ENCODE data around the gene SCT. TPM values are rescaled to one million over a fixed set of nuclear protein-coding genes. Genes with fewer than 3 reads are reported as not detected.

The SCT gene
- total and polyA plus RNA-seq, 2 of the 8 experiments (the other 6 are each of a cell fraction or from before 2014, with no cell fraction given) = 1.7 to 2.0 TPM

GRCh38 chr11:584287-584686 lies 42.7 kb downstream of the SCT start:
- no peak for FAIRE-seq
- whole genome bisulfite sequencing, 2 experiments (ENCODE audit: extremely low coverage in 1 of 2, insufficient coverage in 1 of 2, insufficient read length in 1 of 2, insufficient replicate concordance in 2 of 2, low coverage in 1 of 2, low lambda C conversion rate in 2 of 2, missing lambda C conversion rate in 1 of 2) = 98% methylated on average over 7 of the region's 10 CpGs; no CpG with 5 or more reads in 1 of the 2 experiments

More at GRCh38 chr11:584287-584686, 42.7 kb downstream of the SCT start:
- Histone ChIP-seq H2BK15ac (ENCODE audit: low read length) (no peak overlapping the region), H4K5ac (ENCODE audit: insufficient read length, low read depth, low read length) (no peak overlapping the region), H4K8ac (ENCODE audit: extremely low read depth, insufficient read depth, low read length) (no peak overlapping the region), H2BK12ac (ENCODE audit: low read depth, low read length) (no peak overlapping the region), H3K9me3 (ENCODE audit: insufficient read depth in 2 of 2, low read depth in 1 of 2, low read length in 1 of 2) (no peaks in the 10 kb centered on the region), H3K79me2 (ENCODE audit: control insufficient read depth in 1 of 2, insufficient read depth in 2 of 2, low read length in 2 of 2) (peaks cover 12 to 38% of the 10 kb centered on the region in 2 experiments), H2BK120ac (replicated peaks; ENCODE audit: low read depth, low read length) (no peak overlapping the region), H3K23ac (ENCODE audit: insufficient read length) (no peak overlapping the region), H3K9ac (replicated peaks in 1 of 4; ENCODE audit: extremely low read depth in 1 of 4, low read depth in 3 of 4, low read length in 3 of 4) (0 out of 7 replicates have a peak overlapping the region, but pooled peaks of 1 of the 4 experiments have one; percentile 3), H3K36me3 (ENCODE audit: control insufficient read depth in 2 of 4, insufficient read depth in 4 of 4, low read length in 3 of 4) (peaks cover 16 to 36% (median 32%) of the 10 kb centered on the region in 4 experiments; a peak in 7 of 8 replicates), H4K20me1 (replicated peaks in 1 of 2; ENCODE audit: control insufficient read depth in 1 of 2, insufficient read depth in 2 of 2, low read length in 2 of 2) (peaks cover 31 to 38% of the 10 kb centered on the region in 2 experiments), H3K27me3 (replicated peaks in 1 of 4; ENCODE audit: control insufficient read depth in 3 of 4, extremely low read depth in 1 of 4, insufficient read depth in 3 of 4, low read length in 3 of 4) (no peaks in the 10 kb centered on the region), H3K27ac (ENCODE audit: low read depth, low read length) (no peak overlapping the region), H2BK5ac (ENCODE audit: low read depth, low read length) (no peak overlapping the region), H4K91ac (replicated peaks; ENCODE audit: insufficient read length, low read length) (no peak overlapping the region), H3K4ac (replicated peaks; ENCODE audit: insufficient read length, low read depth, low read length) (no peak overlapping the region), H3K14ac (ENCODE audit: insufficient read length) (no peak overlapping the region), H2BK20ac (ENCODE audit: low read length) (no peak overlapping the region), H3K18ac (ENCODE audit: extremely low read depth, low read length) (no peak overlapping the region), H2AK5ac (ENCODE audit: low read depth, low read length) (no peak overlapping the region), H3K79me1 (ENCODE audit: low read depth, low read length) (peaks cover 21% of the 10 kb centered on the region), H3K23me2 (ENCODE audit: low read depth, low read length) (no peaks in the 10 kb centered on the region), H3K4me2 (ENCODE audit: insufficient read depth in 1 of 2, low read depth in 2 of 2, low read length in 2 of 2) (no peak overlapping the region), H3K4me1 (replicated peaks in 1 of 4; ENCODE audit: control insufficient read depth in 3 of 4, insufficient read depth in 4 of 4, low read length in 3 of 4) (no peaks in the 10 kb centered on the region; a peak in 1 of 7 replicates), H3K4me3 (ENCODE audit: extremely low read depth in 1 of 4, insufficient read depth in 2 of 4, low read depth in 3 of 4, low read length in 4 of 4) (no peak overlapping the region), H2AFZ (ENCODE audit: low read length) (no peak overlapping the region), H3K56ac (replicated peaks; ENCODE audit: insufficient read length, low read depth, low read length) (no peak overlapping the region)
- TF ChIP-seq BRCA1 (IDR thresholded peaks at IDR 0.05; ENCODE audit: low read depth, low read length) (no peak), BCL11A (IDR thresholded peaks at IDR 0.05; ENCODE audit: low read depth in 2 of 2, low read length in 2 of 2) (no peak), SUZ12 (IDR thresholded peaks at IDR 0.05; ENCODE audit: low read length) (no peak), ASH2L (IDR thresholded peaks at IDR 0.05; ENCODE audit: low read length) (no peak), NANOG (IDR thresholded peaks at IDR 0.05; ENCODE audit: insufficient read depth, low read depth, low read length, poor library complexity, severe bottlenecking) (no peak), SAP30 (IDR thresholded peaks at IDR 0.05; ENCODE audit: insufficient read depth, insufficient replicate concordance, low read length) (no peak), POU5F1 (IDR thresholded peaks at IDR 0.05; ENCODE audit: low read depth, low read length) (no peak), CTBP2 (IDR thresholded peaks at IDR 0.05; ENCODE audit: borderline replicate concordance, insufficient read depth, insufficient read length, low read length) (no peak), KDM4A (IDR thresholded peaks at IDR 0.05; ENCODE audit: low read depth, low read length, severe bottlenecking) (no peak), TAF1 (IDR thresholded peaks at IDR 0.05; ENCODE audit: low read depth, low read length) (no peak), EZH2 (IDR thresholded peaks at IDR 0.05; ENCODE audit: low read depth, low read length, severe bottlenecking) (no peak)
- TF ChIP-seq, protein P1, sequence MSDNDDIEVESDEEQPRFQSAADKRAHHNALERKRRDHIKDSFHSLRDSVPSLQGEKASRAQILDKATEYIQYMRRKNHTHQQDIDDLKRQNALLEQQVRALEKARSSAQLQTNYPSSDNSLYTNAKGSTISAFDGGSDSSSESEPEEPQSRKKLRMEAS (IDR thresholded peaks at IDR 0.05) = no peak
- ChIA-PET CTCF (ENCODE audit: partially characterized antibody) (no interaction called here), POLR2A (ENCODE audit: partially characterized antibody) (interaction anchor here (0.7 to 1.5 kb wide), 2 partner anchors 142 to 179 kb away, joined by 3 read pairs; no protein-coding TSS in a partner anchor)
- no peak for DNase-seq (ENCODE audit: low read depth in 1 of 2, low spot score in 2 of 2)
